Activated B cell treated with CpG ODN at 0.5 μM for 24 hours (primary cell): Measurements from ENCODE around the gene RAD51B. TPM values are rescaled to one million over a fixed set of nuclear protein-coding genes. Genes with fewer than 3 reads are reported as not detected.

Experiments used
- ATAC-seq: fragments of 200-7000 bp; cut with Tn5 transposase; one replicate; pipeline ENCODE4 v1.10.0; 2021; ENCODE audit warnings: low read depth, mild to moderate bottlenecking, moderate library complexity
- CTCF ChIA-PET: fragments of 350-600 bp; sonication (Branson Sonifier 250); formaldehyde crosslinking; loops from one replicate; lab custom pipeline; 2021; ENCODE audit warnings: antibody characterized with exemption; lab: Charles Lee
- POLR2A ChIA-PET: fragments of 350-600 bp; sonication (Branson Sonifier 250); formaldehyde crosslinking; loops from one replicate; lab custom pipeline; 2021; ENCODE audit warnings: antibody characterized with exemption; lab: Charles Lee
- DNase-seq: peaks from one replicate; pipeline ENCODE4 v3.0.0; 2022
- H3K27ac Mint-ChIP-seq: one replicate; pipeline ENCODE4 v1.8.0; 2020; ENCODE audit warnings: mixed read lengths
- H3K27me3 Mint-ChIP-seq: one replicate; pipeline ENCODE4 v1.8.0; 2021; ENCODE audit warnings: mixed read lengths
- H3K36me3 Mint-ChIP-seq: one replicate; pipeline ENCODE4 v1.8.0; 2021; ENCODE audit warnings: low read depth, mixed read lengths
- H3K4me1 Mint-ChIP-seq: one replicate; pipeline ENCODE4 v1.8.0; 2021; ENCODE audit warnings: mixed read lengths
- H3K4me3 Mint-ChIP-seq: one replicate; pipeline ENCODE4 v1.8.0; 2020; ENCODE audit warnings: mild to moderate bottlenecking, mixed read lengths
- H3K9me3 Mint-ChIP-seq: one replicate; pipeline ENCODE4 v1.8.0; 2020; ENCODE audit warnings: mixed read lengths
- intact Hi-C: fragments of 100-400 bp; cut with micrococcal nuclease; formaldehyde crosslinking; loops from one replicate; pipeline ENCODE4 v1.15.1; 2024
- total RNA-seq: library from RNA; stranded (reverse); gene quantifications from 2 replicates; pipeline ENCODE4 v1.2.3, GENCODE V29; 2022
- TF ChIP-seq, protein P1 (sequence below): fragments of 200-600 bp; IDR thresholded peaks from one replicate; pipeline ENCODE4 v1.8.0; 2022; ENCODE audit warnings: antibody characterized with exemption, mild to moderate bottlenecking

RAD51B gene
- total RNA-seq, 1 donor from 2014 or later = 53.9 TPM

DNA sequence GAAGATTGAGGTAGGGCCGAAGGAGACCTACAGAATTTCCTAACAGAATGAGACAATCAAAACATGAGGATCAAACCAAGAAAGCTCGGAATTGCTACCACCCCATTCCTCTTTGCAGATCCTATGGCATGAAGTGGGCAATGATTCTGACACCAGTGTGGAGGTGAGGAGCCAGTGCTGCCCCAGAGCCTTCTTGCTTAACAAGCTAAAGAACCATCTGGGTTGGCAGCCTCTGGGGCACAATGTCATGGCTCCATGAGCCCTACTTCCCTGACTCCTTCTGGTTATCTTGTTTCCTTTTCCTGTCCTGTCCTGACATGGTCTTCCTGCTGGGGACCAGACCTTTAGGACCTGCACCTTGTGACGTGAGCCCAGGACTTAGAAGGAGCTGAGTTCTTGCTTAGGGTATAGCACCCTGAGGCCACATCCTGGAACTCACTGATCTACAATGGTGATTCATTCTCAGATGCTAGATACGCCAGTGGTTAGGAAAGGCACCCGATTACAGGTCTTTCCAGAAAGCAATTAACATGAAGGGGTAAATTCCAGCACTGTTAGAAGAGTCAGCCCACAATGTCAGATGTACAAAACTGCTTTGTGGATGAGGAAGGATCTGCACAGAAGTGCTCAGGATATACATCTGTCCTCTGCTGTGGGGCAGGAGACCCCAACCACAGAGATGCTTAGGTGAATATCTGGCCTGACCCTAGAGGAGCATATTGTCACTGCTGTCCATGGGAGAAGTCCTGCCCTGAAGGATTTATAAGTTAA lies 649.0 kb downstream of the RAD51B start:
- Mint-ChIP-seq H3K4me3 (no peak overlapping the region), H3K27me3 (no peaks in the 10 kb centered on the region), H3K9me3 (no peaks in the 10 kb centered on the region), H3K4me1 (peaks cover 66% of the 10 kb centered on the region), H3K27ac (peak overlapping the region; percentile 96), H3K36me3 (peaks cover 4% of the 10 kb centered on the region)
- ChIA-PET CTCF (interaction anchor here (0.9 kb wide), 1 partner anchor 176 kb away, joined by 3 read pairs; no protein-coding TSS in a partner anchor), POLR2A (interaction anchor here (0.6 to 1.5 kb wide), 6 partner anchors 11 to 325 kb away, joined by 3 to 8 read pairs (median 5); partner anchors contain the start of gene ZFP36L1)
- TF ChIP-seq, protein P1, sequence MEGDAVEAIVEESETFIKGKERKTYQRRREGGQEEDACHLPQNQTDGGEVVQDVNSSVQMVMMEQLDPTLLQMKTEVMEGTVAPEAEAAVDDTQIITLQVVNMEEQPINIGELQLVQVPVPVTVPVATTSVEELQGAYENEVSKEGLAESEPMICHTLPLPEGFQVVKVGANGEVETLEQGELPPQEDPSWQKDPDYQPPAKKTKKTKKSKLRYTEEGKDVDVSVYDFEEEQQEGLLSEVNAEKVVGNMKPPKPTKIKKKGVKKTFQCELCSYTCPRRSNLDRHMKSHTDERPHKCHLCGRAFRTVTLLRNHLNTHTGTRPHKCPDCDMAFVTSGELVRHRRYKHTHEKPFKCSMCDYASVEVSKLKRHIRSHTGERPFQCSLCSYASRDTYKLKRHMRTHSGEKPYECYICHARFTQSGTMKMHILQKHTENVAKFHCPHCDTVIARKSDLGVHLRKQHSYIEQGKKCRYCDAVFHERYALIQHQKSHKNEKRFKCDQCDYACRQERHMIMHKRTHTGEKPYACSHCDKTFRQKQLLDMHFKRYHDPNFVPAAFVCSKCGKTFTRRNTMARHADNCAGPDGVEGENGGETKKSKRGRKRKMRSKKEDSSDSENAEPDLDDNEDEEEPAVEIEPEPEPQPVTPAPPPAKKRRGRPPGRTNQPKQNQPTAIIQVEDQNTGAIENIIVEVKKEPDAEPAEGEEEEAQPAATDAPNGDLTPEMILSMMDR = no peak
- DNase-seq (no peak), ATAC-seq (no peak)
- intact Hi-C loops = no loop called here

DNA sequence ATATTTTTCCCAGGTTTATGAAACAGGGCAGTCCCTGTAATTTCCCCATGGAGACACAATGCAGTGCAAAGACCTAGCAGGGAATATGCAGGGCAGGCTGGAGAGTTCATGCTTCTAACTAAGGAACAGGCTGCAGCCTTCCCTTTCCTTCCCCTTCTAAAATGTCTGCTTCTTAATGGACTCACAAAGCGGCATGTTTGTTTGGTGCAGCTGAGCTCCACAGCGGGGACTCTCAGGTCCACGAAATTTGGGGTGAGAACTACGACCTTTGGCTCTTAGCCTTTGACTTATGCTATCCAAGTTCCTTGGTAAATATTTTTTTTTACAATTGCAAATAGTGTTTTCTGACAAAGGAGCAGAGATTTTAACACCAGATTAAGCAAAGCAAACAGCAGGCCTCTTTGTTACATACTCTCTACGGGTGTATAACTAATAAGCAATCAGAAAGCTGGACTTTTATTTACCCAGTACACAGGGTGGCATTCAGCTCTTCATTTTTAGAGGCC lies 649.7 kb downstream of the RAD51B start:
- DNase-seq (no peak), ATAC-seq (no peak)
- CTCF ChIA-PET = no interaction called here
- Mint-ChIP-seq H3K9me3 (no peaks in the 10 kb centered on the region), H3K4me3 (no peak overlapping the region), H3K36me3 (peaks cover 4% of the 10 kb centered on the region), H3K4me1 (peaks cover 73% of the 10 kb centered on the region), H3K27ac (peak overlapping the region; percentile 96), H3K27me3 (no peaks in the 10 kb centered on the region)
- TF ChIP-seq, protein P1 = no peak
- intact Hi-C loops = no loop called here
- POLR2A ChIA-PET = interaction anchor here (1.0 to 1.5 kb wide), 4 partner anchors 12 to 324 kb away, joined by 3 to 8 read pairs (median 6); partner anchors contain the start of gene ZFP36L1

DNA sequence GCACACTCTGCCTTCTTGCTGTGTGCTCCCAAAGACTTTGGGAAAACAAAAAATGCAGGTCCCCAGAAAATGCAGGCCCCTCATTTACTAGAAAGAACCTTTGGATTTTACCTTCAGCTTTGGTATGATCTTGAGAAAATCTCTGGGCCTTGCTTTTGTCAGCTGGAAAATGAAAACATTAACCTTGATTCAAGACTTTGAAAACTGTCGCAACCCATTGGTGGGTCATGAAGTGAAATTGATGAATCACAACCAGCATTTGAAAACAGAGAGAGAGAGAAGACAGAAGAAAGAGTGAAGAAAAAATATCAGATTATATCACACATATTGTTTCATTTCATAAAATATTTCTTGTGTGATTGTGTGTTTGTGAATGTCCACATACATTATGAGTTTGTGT lies 650.8 kb downstream of the RAD51B start:
- Mint-ChIP-seq H3K27me3 (no peaks in the 10 kb centered on the region), H3K9me3 (no peaks in the 10 kb centered on the region), H3K27ac (peak overlapping the region; percentile 96), H3K4me1 (peaks cover 76% of the 10 kb centered on the region), H3K36me3 (peaks cover 4% of the 10 kb centered on the region), H3K4me3 (peak overlapping the region; percentile 7)
- CTCF ChIA-PET = interaction anchor here (0.9 to 1.2 kb wide), 3 partner anchors 63 to 526 kb away, joined by 3 read pairs; no protein-coding TSS in a partner anchor
- intact Hi-C loops = no loop called here
- ATAC-seq (no peak), DNase-seq (no peak)
- TF ChIP-seq, protein P1 = no peak
- POLR2A ChIA-PET = interaction anchor here (0.8 to 2.3 kb wide), 13 partner anchors 14 to 346 kb away, joined by 3 to 14 read pairs (median 5); no protein-coding TSS in a partner anchor

GRCh38 chr14:68471029-68471963 lies 651.7 kb downstream of the RAD51B start:
- DNase-seq = peak; percentile 22
- TF ChIP-seq, protein P1 = no peak
- Mint-ChIP-seq H3K9me3 (no peaks in the 10 kb centered on the region), H3K4me3 (peak overlapping the region; percentile 38), H3K27me3 (no peaks in the 10 kb centered on the region), H3K4me1 (peaks cover 85% of the 10 kb centered on the region), H3K36me3 (peaks cover 4% of the 10 kb centered on the region), H3K27ac (peak overlapping the region; percentile 96)
- intact Hi-C loops = loop anchor here (1.0 kb wide), 1 partner anchor 24 kb away; no protein-coding TSS in a partner anchor
- peak; percentile 69 for ATAC-seq
- ChIA-PET POLR2A (interaction anchor here (0.5 to 2.3 kb wide), 29 partner anchors 13 to 650 kb away, joined by 3 to 16 read pairs (median 5); partner anchors contain the start of gene ZFP36L1), CTCF (interaction anchor here (0.9 to 1.2 kb wide), 5 partner anchors 62 to 527 kb away, joined by 3 read pairs; no protein-coding TSS in a partner anchor)
